ENCODE data around the gene ABI2.
A peak's percentile ranks its signal among the peaks of the same experiment; 100 is the strongest.

Gene ABI2

DNA sequence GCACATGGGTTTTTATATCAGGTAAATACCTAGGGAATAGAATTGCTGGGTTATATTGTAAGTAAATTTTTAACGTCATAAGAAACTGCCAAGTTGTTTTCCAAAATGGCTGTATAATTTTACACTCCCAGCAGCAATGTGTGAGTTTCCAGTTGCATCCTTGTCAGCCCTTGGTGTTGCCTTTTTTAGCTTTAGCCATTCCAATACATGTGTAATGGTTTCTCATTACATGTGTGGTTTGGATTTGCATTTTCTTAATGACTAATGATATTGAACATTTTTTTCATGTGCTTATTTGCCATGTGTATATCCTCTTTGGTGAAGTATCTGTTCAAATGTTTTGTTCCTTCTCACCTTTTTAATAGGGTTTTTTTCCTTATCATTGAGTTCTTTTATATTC lies 70.8 kb downstream of the ABI2 start:
- DNase-seq (ENCODE audit: low read depth), result peak; percentile 58

GRCh38 chr2:203400805-203401585 lies 72.8 kb downstream of the ABI2 start:
- no peak for TF ChIP-seq CTCF (conservative IDR thresholded peaks at IDR 0.05; ENCODE audit: control insufficient read depth, insufficient read depth, low read depth, low read length)
- no peak overlapping the region for H3K4me3 ChIP-seq (ENCODE audit: control insufficient read depth, low read depth, low read length)
- no peak for DNase-seq (ENCODE audit: low read depth)

More for the DNA sequence above, 70.8 kb downstream of the ABI2 start:
- H3K4me3 ChIP-seq (ENCODE audit: control insufficient read depth, low read depth, low read length), result no peak overlapping the region
- no peak for TF ChIP-seq CTCF (conservative IDR thresholded peaks at IDR 0.05; ENCODE audit: control insufficient read depth, insufficient read depth, low read depth, low read length)

DNA sequence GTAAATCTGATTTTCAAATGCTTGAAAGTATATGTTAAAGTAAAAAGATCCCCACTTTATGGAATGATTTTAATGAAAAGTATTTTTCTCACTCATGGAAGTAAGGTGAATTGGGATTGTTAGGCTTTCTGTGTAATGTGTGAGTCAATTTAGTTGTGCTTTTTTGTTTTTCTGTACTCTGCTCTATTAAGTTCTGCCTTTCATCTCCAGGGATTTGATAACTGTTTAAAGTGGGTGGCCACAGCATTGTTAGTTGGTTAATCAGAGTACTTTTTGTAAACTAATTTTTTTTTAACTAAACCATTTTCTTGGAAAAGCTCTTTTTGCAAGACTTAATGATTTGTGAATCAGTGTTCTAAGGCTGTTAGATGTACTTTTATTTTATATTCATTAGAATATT lies 76.8 kb downstream of the ABI2 start:
- TF ChIP-seq CTCF (conservative IDR thresholded peaks at IDR 0.05; ENCODE audit: control insufficient read depth, insufficient read depth, low read depth, low read length), result no peak
- DNase-seq (ENCODE audit: low read depth), result peak; percentile 85
- H3K4me3 ChIP-seq (ENCODE audit: control insufficient read depth, low read depth, low read length), result no peak overlapping the region

GRCh38 chr2:203407496-203407895 lies 79.3 kb downstream of the ABI2 start:
- no peak overlapping the region for H3K4me3 ChIP-seq (ENCODE audit: control insufficient read depth, low read depth, low read length)
- TF ChIP-seq CTCF (conservative IDR thresholded peaks at IDR 0.05; ENCODE audit: control insufficient read depth, insufficient read depth, low read depth, low read length), result no peak
- no peak for DNase-seq (ENCODE audit: low read depth)

GRCh38 chr2:203412546-203413331 lies 84.5 kb downstream of the ABI2 start:
- no peak for TF ChIP-seq CTCF (conservative IDR thresholded peaks at IDR 0.05; ENCODE audit: control insufficient read depth, insufficient read depth, low read depth, low read length)
- DNase-seq (ENCODE audit: low read depth), result peak; percentile 43
- no peak overlapping the region for H3K4me3 ChIP-seq (ENCODE audit: control insufficient read depth, low read depth, low read length)

GRCh38 chr2:203413796-203414195 lies 85.6 kb downstream of the ABI2 start:
- no peak for DNase-seq (ENCODE audit: low read depth)
- no peak overlapping the region for H3K4me3 ChIP-seq (ENCODE audit: control insufficient read depth, low read depth, low read length)
- TF ChIP-seq CTCF (conservative IDR thresholded peaks at IDR 0.05; ENCODE audit: control insufficient read depth, insufficient read depth, low read depth, low read length), result no peak

Data from fibroblast of mammary gland (primary cell).